WTC11 (cell line): ENCODE results near the gene SPAG9.

Experiments
- CTCF ChIP-seq: fragments of 200-600 bp; IDR thresholded peaks from 2 replicates; pipeline ENCODE4 v1.8.0; 2022; ENCODE audit warnings: antibody characterized with exemption
- FOXK1 ChIP-seq: sonication (generic); formaldehyde crosslinking; IDR thresholded peaks from 2 replicates; pipeline ENCODE4 v1.8.0; 2022; ENCODE audit warnings: mild to moderate bottlenecking, moderate library complexity, missing genetic modification reagents
- MAX ChIP-seq: sonication (generic); formaldehyde crosslinking; IDR thresholded peaks from 2 replicates; pipeline ENCODE4 v1.8.0; 2022; ENCODE audit warnings: mild to moderate bottlenecking, missing genetic modification reagents
- TP53 ChIP-seq: sonication (generic); formaldehyde crosslinking; IDR thresholded peaks from 2 replicates; pipeline ENCODE4 v1.8.1; 2023; ENCODE audit warnings: mild to moderate bottlenecking, missing genetic modification reagents

GRCh38 chr17:51056813-51057510 lies 63.7 kb downstream of the SPAG9 start:
- TF ChIP-seq MAX (no peak), TP53 (CRISPR knock-in tag) (no peak), CTCF (peak; percentile 33; the same call in 1 of the 2 replicates), FOXK1 (CRISPR knock-in tag) (no peak)
